SK-N-SH treated with all-trans-retinoic acid at 6 μM for 48 hours (cell line): ENCODE data around the gene GPER1.

Experiments used
- ATAC-seq: fragments of 200-7000 bp; cut with Tn5 transposase; 3 replicates; pipeline ENCODE4 v1.9.1; 2020; ENCODE audit warnings: mild to moderate bottlenecking, moderate library complexity
- ARNTL ChIP-seq: fragments of 450-650 bp; formaldehyde crosslinking; IDR thresholded peaks from 2 replicates; pipeline ENCODE4 v1.5.0; 2020; ENCODE audit warnings: low read depth, mild to moderate bottlenecking, moderate library complexity, borderline replicate concordance
- BACH2 ChIP-seq: fragments of 250-450 bp; sonication (Bioruptor Pico); IDR thresholded peaks from 2 replicates; pipeline ENCODE4 v1.9.0; 2021; ENCODE audit warnings: mild to moderate bottlenecking, borderline replicate concordance
- CSDC2 ChIP-seq: fragments of 250-450 bp; sonication (Bioruptor Pico); IDR thresholded peaks from 2 replicates; pipeline ENCODE4 v1.5.0; 2020; ENCODE audit warnings: mild to moderate bottlenecking, moderate library complexity
- ESRRG ChIP-seq: fragments of 250-450 bp; sonication (Bioruptor Pico); IDR thresholded peaks from 2 replicates; pipeline ENCODE4 v1.6.1; 2021; ENCODE audit warnings: mild to moderate bottlenecking
- ISL1 ChIP-seq: fragments of 250-450 bp; sonication (Bioruptor Pico); IDR thresholded peaks from 2 replicates; pipeline ENCODE4 v2.1.2; 2022; ENCODE audit warnings: mild to moderate bottlenecking, moderate library complexity
- OSR1 ChIP-seq: fragments of 250-450 bp; sonication (Bioruptor Pico); IDR thresholded peaks from 2 replicates; pipeline ENCODE4 v1.8.0; 2022; ENCODE audit warnings: moderate library complexity, mild to moderate bottlenecking, inconsistent platforms
- PATZ1 ChIP-seq: fragments of 250-450 bp; sonication (Bioruptor Pico); IDR thresholded peaks from 2 replicates; pipeline ENCODE4 v1.8.0; 2020; ENCODE audit warnings: mild to moderate bottlenecking, moderate library complexity, borderline replicate concordance
- POU6F1 ChIP-seq: fragments of 250-450 bp; sonication (Bioruptor Pico); IDR thresholded peaks from 2 replicates; pipeline ENCODE4 v1.8.0; 2021; ENCODE audit warnings: low read depth, mild to moderate bottlenecking, moderate library complexity, borderline replicate concordance
- RARB ChIP-seq: fragments of 250-450 bp; sonication (Bioruptor Pico); IDR thresholded peaks from 2 replicates; pipeline ENCODE4 v1.8.0; 2021; ENCODE audit warnings: mild to moderate bottlenecking, moderate library complexity
- SNAI2 ChIP-seq: fragments of 250-450 bp; sonication (Bioruptor Pico); IDR thresholded peaks from 2 replicates; pipeline ENCODE4 v1.5.0; 2020; ENCODE audit warnings: mild to moderate bottlenecking, moderate library complexity
- TCF4 ChIP-seq: fragments of 250-450 bp; sonication (Bioruptor Pico); IDR thresholded peaks from 2 replicates; pipeline ENCODE4 v1.8.0; 2021; ENCODE audit warnings: mild to moderate bottlenecking, moderate library complexity, borderline replicate concordance
- TOX ChIP-seq: fragments of 250-450 bp; sonication (Bioruptor Pico); IDR thresholded peaks from 2 replicates; pipeline ENCODE4 v1.8.0; 2021; ENCODE audit warnings: mild to moderate bottlenecking, moderate library complexity, borderline replicate concordance
- ZC3H10 ChIP-seq: fragments of 250-450 bp; sonication (Bioruptor Pico); IDR thresholded peaks from 2 replicates; pipeline ENCODE4 v1.5.1; 2021; ENCODE audit warnings: mild to moderate bottlenecking, moderate library complexity
- ZFP3 ChIP-seq: fragments of 250-450 bp; sonication (Bioruptor Pico); IDR thresholded peaks from 2 replicates; pipeline ENCODE4 v1.5.0; 2020; ENCODE audit warnings: mild to moderate bottlenecking, moderate library complexity
- ZFP30 ChIP-seq: fragments of 450-650 bp; formaldehyde crosslinking; IDR thresholded peaks from 2 replicates; pipeline ENCODE4 v1.5.0; 2022; ENCODE audit warnings: mild to moderate bottlenecking, moderate library complexity
- ZNF565 ChIP-seq: fragments of 450-650 bp; formaldehyde crosslinking; conservative IDR thresholded peaks from 2 replicates; pipeline ENCODE4 v1.5.0; 2020; ENCODE audit warnings: low read depth, mild to moderate bottlenecking, moderate library complexity
- ZNF70 ChIP-seq: fragments of 450-650 bp; formaldehyde crosslinking; IDR thresholded peaks from 2 replicates; pipeline ENCODE4 v1.5.0; 2020; ENCODE audit warnings: mild to moderate bottlenecking, moderate library complexity
- ZNF8 ChIP-seq: fragments of 450-650 bp; formaldehyde crosslinking; IDR thresholded peaks from 2 replicates; pipeline ENCODE4 v1.5.0; 2020; ENCODE audit warnings: mild to moderate bottlenecking, moderate library complexity
- TF ChIP-seq, protein P1 (sequence below): fragments of 250-450 bp; sonication (Bioruptor Pico); IDR thresholded peaks from 2 replicates; pipeline ENCODE4 v1.5.1; 2020; ENCODE audit warnings: low read depth, mild to moderate bottlenecking, moderate library complexity
- TF ChIP-seq, protein P2 (sequence below): fragments of 250-450 bp; sonication (Bioruptor Pico); IDR thresholded peaks from 2 replicates; pipeline ENCODE4 v1.5.1; 2021; ENCODE audit warnings: mild to moderate bottlenecking, moderate library complexity
- TF ChIP-seq, protein P3 (sequence below): fragments of 250-450 bp; sonication (Bioruptor Pico); IDR thresholded peaks from 2 replicates; pipeline ENCODE4 v1.5.0; 2020; ENCODE audit warnings: mild to moderate bottlenecking, moderate library complexity

GPER1 gene

DNA sequence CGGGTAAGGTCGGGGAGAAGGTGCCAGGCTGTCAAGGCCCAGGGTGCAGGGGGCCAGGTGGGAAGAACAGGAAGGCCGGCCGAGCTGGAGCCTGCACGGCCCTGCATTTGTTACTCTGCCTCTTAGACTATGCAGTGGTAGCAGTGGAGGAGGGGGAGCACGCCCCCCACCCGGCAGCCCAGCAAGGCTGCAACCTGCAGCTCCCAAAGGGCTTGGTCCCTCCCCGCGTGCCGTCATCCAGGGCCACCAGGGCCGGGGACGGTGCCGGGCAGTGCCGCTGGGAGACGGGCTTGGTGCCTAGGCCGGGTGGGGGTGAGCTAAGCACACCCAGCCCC lies 7.0 kb upstream of the GPER1 start:
- no peak for TF ChIP-seq ISL1 (CRISPR knock-in tag)
- TF ChIP-seq RARB (CRISPR knock-in tag): no peak
- TF ChIP-seq POU6F1 (CRISPR knock-in tag): no peak
- TF ChIP-seq ZC3H10 (CRISPR knock-in tag): no peak
- no peak for TF ChIP-seq ZFP30 (CRISPR knock-in tag)
- TF ChIP-seq, protein P1, sequence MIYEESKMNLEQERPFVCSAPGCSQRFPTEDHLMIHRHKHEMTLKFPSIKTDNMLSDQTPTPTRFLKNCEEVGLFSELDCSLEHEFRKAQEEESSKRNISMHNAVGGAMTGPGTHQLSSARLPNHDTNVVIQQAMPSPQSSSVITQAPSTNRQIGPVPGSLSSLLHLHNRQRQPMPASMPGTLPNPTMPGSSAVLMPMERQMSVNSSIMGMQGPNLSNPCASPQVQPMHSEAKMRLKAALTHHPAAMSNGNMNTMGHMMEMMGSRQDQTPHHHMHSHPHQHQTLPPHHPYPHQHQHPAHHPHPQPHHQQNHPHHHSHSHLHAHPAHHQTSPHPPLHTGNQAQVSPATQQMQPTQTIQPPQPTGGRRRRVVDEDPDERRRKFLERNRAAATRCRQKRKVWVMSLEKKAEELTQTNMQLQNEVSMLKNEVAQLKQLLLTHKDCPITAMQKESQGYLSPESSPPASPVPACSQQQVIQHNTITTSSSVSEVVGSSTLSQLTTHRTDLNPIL (CRISPR knock-in tag): no peak
- TF ChIP-seq ZFP3 (CRISPR knock-in tag): no peak
- no peak for TF ChIP-seq SNAI2 (CRISPR knock-in tag)
- TF ChIP-seq ARNTL (CRISPR knock-in tag): no peak
- TF ChIP-seq, protein P2, sequence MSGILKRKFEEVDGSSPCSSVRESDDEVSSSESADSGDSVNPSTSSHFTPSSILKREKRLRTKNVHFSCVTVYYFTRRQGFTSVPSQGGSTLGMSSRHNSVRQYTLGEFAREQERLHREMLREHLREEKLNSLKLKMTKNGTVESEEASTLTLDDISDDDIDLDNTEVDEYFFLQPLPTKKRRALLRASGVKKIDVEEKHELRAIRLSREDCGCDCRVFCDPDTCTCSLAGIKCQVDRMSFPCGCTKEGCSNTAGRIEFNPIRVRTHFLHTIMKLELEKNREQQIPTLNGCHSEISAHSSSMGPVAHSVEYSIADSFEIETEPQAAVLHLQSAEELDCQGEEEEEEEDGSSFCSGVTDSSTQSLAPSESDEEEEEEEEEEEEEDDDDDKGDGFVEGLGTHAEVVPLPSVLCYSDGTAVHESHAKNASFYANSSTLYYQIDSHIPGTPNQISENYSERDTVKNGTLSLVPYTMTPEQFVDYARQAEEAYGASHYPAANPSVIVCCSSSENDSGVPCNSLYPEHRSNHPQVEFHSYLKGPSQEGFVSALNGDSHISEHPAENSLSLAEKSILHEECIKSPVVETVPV: no peak
- TF ChIP-seq TOX: no peak
- no peak for ATAC-seq

GRCh38 chr7:1081336-1081735 lies 6.6 kb upstream of the GPER1 start:
- TF ChIP-seq TCF4 (CRISPR knock-in tag) (no peak), ESRRG (CRISPR knock-in tag) (no peak), RARB (CRISPR knock-in tag) (no peak), ZFP30 (CRISPR knock-in tag) (no peak), ZFP3 (CRISPR knock-in tag) (no peak), ZNF565 (no peak), ISL1 (CRISPR knock-in tag) (no peak), PATZ1 (CRISPR knock-in tag) (no peak), ZNF70 (no peak), ZNF8 (CRISPR knock-in tag) (no peak), CSDC2 (CRISPR knock-in tag) (no peak), OSR1 (no peak), BACH2 (CRISPR knock-in tag) (no peak), ZC3H10 (CRISPR knock-in tag) (no peak)
- TF ChIP-seq, protein P3, sequence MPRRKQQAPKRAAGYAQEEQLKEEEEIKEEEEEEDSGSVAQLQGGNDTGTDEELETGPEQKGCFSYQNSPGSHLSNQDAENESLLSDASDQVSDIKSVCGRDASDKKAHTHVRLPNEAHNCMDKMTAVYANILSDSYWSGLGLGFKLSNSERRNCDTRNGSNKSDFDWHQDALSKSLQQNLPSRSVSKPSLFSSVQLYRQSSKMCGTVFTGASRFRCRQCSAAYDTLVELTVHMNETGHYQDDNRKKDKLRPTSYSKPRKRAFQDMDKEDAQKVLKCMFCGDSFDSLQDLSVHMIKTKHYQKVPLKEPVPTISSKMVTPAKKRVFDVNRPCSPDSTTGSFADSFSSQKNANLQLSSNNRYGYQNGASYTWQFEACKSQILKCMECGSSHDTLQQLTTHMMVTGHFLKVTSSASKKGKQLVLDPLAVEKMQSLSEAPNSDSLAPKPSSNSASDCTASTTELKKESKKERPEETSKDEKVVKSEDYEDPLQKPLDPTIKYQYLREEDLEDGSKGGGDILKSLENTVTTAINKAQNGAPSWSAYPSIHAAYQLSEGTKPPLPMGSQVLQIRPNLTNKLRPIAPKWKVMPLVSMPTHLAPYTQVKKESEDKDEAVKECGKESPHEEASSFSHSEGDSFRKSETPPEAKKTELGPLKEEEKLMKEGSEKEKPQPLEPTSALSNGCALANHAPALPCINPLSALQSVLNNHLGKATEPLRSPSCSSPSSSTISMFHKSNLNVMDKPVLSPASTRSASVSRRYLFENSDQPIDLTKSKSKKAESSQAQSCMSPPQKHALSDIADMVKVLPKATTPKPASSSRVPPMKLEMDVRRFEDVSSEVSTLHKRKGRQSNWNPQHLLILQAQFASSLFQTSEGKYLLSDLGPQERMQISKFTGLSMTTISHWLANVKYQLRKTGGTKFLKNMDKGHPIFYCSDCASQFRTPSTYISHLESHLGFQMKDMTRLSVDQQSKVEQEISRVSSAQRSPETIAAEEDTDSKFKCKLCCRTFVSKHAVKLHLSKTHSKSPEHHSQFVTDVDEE: no peak
- TF ChIP-seq, protein P1 (CRISPR knock-in tag): no peak
- TF ChIP-seq, protein P2: no peak
- peak; percentile 6; the same call in 2 of the 3 replicates for ATAC-seq
